Measurements from ENCODE around the gene PVALEF.

DNA sequence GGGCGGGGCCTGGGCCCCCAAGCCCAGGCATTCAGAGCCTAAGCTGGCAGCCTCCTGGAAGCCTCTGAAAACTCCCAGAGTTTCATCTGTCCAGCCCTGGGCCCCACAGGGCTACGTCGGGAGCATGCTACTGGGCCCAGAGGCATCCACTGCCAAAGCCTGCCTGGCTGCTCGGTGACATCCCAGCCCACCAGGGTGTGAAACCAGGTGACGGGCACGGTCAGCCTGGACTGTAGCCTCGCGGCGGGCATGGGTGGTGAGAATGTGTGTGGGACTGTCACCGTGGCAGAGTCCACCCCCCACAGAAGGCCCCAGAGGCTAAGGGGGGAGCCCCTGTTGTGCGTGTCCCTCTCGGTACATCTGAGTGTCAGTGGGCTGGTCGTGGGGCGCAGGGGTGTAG lies 26.3 kb downstream of the PVALEF start:
- TF ChIP-seq EP300 (IDR thresholded peaks at IDR 0.05) (no peak), POLR2AphosphoS5 (IDR thresholded peaks at IDR 0.05) (no peak), POLR2A (IDR thresholded peaks at IDR 0.05) (no peak)
- TF ChIP-seq, protein P1, sequence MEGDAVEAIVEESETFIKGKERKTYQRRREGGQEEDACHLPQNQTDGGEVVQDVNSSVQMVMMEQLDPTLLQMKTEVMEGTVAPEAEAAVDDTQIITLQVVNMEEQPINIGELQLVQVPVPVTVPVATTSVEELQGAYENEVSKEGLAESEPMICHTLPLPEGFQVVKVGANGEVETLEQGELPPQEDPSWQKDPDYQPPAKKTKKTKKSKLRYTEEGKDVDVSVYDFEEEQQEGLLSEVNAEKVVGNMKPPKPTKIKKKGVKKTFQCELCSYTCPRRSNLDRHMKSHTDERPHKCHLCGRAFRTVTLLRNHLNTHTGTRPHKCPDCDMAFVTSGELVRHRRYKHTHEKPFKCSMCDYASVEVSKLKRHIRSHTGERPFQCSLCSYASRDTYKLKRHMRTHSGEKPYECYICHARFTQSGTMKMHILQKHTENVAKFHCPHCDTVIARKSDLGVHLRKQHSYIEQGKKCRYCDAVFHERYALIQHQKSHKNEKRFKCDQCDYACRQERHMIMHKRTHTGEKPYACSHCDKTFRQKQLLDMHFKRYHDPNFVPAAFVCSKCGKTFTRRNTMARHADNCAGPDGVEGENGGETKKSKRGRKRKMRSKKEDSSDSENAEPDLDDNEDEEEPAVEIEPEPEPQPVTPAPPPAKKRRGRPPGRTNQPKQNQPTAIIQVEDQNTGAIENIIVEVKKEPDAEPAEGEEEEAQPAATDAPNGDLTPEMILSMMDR (IDR thresholded peaks at IDR 0.05) = no peak

Data from gastroesophageal sphincter (tissue), 3 donors.